ENCODE measurements around the gene PTPN6.

PTPN6 gene

DNA sequence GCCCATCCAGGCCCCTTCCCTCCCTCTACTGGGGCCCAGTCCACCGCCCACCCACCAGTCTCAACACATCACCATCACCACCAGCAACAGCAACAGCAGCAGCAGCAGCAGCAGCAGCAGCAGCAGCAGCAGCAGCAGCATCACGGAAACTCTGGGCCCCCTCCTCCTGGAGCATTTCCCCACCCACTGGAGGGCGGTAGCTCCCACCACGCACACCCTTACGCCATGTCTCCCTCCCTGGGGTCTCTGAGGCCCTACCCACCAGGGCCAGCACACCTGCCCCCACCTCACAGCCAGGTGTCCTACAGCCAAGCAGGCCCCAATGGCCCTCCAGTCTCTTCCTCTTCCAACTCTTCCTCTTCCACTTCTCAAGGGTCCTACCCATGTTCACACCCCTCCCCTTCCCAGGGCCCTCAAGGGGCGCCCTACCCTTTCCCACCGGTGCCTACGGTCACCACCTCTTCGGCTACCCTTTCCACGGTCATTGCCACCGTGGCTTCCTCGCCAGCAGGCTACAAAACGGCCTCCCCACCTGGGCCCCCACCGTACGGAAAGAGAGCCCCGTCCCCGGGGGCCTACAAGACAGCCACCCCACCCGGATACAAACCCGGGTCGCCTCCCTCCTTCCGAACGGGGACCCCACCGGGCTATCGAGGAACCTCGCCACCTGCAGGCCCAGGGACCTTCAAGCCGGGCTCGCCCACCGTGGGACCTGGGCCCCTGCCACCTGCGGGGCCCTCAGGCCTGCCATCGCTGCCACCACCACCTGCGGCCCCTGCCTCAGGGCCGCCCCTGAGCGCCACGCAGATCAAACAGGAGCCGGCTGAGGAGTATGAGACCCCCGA lies 14.3 kb upstream of the PTPN6 start:
- peak in 2 of 3 donors; percentile 69 to 83 for DNase-seq
- peak overlapping the region; percentile 74 to 86 for H3K27ac ChIP-seq (ENCODE audit: insufficient read depth in 1 of 2, low read depth in 1 of 2, low read length in 2 of 2, poor library complexity in 1 of 2, severe bottlenecking in 2 of 2)
- H3K27me3 ChIP-seq (replicated peaks in 2 of 5; ENCODE audit: control insufficient read depth in 4 of 5, insufficient read depth in 5 of 5, low read length in 4 of 5) = no peaks in the 10 kb centered on the region
- no peaks in the 10 kb centered on the region for H3K9me3 ChIP-seq (ENCODE audit: control extremely low read depth in 1 of 5, control insufficient read depth in 4 of 5, insufficient read depth in 2 of 5, low read depth in 1 of 5, low read length in 4 of 5)
- under 1% methylated on average over 35 of the region's 36 CpGs for WGBS (ENCODE audit: insufficient coverage)
- POLR2A ChIA-PET = interaction anchor here (0.5 to 1.8 kb wide), 8 partner anchors 8 to 69 kb away, joined by 3 to 6 read pairs (median 4); partner anchors contain the start of genes ATN1, LRRC23, SPSB2 and TPI1
- peaks cover 0 to 29% (median 27%) of the 10 kb centered on the region in 4 experiments for H3K4me1 ChIP-seq (ENCODE audit: control extremely low read depth in 1 of 4, control insufficient read depth in 4 of 4, insufficient read depth in 4 of 4, low read length in 3 of 4)
- CTCF ChIA-PET = interaction anchor here (1.0 to 16.4 kb wide), 10 partner anchors 8 to 172 kb away, joined by 3 to 441 read pairs (median 4); partner anchors contain the start of gene C1RL
- H3K36me3 ChIP-seq (ENCODE audit: control insufficient read depth in 4 of 4, insufficient read depth in 4 of 4, low read length in 3 of 4) = peaks cover 3 to 49% (median 28%) of the 10 kb centered on the region in 4 experiments
- peak overlapping the region; percentile 15 to 87 (median 81) for H3K4me3 ChIP-seq (ENCODE audit: control insufficient read depth in 1 of 7, extremely low read depth in 1 of 7, insufficient read depth in 4 of 7, low read depth in 2 of 7, low read length in 6 of 7)

DNA sequence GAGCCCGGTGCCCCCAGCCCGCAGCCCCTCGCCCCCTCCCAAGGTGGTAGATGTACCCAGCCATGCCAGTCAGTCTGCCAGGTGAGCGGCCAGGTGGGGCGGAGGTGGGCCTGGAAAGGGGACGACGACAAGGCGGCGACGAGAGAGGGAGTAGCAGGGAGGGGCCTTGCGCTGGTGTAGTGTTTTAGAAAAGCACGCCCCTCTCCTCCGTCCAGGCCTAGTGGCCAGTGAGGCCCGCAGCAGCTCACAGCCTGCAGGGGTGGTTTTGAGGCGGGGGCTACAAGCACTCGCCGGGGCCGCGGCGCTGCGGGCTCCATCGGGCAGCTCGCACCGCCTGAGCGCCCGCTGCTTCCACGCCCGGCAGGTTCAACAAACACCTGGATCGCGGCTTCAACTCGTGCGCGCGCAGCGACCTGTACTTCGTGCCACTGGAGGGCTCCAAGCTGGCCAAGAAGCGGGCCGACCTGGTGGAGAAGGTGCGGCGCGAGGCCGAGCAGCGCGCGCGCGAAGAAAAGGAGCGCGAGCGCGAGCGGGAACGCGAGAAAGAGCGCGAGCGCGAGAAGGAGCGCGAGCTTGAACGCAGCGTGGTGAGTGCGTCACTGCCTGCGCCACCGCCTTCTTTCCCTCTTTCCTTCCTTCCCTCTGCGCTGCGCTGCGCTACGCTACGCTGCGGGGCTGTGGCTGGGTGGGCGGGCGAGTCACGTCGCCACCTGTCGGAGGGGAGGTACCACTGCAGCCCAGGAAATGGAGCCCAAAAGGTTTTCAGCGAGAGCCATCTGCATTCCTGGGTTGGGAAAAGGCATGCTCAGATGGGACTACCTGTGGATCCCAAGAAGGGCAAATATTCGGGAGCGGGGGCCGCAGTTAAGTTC lies 13.4 kb upstream of the PTPN6 start:
- H3K4me1 ChIP-seq (ENCODE audit: control extremely low read depth in 1 of 4, control insufficient read depth in 4 of 4, insufficient read depth in 4 of 4, low read length in 3 of 4) = peaks cover 0 to 32% (median 29%) of the 10 kb centered on the region in 4 experiments

DNA sequence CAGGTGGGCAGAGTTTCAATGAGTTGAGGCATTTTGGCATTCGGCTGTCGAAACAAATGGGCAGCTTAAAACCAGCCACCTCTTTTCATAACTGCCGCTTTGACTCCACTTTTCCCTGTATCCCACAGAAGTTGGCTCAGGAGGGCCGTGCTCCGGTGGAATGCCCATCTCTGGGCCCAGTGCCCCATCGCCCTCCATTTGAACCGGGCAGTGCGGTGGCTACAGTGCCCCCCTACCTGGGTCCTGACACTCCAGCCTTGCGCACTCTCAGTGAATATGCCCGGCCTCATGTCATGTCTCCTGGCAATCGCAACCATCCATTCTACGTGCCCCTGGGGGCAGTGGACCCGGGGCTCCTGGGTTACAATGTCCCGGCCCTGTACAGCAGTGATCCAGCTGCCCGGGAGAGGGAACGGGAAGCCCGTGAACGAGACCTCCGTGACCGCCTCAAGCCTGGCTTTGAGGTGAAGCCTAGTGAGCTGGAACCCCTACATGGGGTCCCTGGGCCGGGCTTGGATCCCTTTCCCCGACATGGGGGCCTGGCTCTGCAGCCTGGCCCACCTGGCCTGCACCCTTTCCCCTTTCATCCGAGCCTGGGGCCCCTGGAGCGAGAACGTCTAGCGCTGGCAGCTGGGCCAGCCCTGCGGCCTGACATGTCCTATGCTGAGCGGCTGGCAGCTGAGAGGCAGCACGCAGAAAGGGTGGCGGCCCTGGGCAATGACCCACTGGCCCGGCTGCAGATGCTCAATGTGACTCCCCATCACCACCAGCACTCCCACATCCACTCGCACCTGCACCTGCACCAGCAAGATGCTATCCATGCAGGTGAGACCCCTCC lies 12.6 kb upstream of the PTPN6 start:
- Histone ChIP-seq H3K27me3 (replicated peaks in 2 of 5; ENCODE audit: control insufficient read depth in 4 of 5, insufficient read depth in 5 of 5, low read length in 4 of 5) (no peaks in the 10 kb centered on the region), H3K36me3 (ENCODE audit: control insufficient read depth in 4 of 4, insufficient read depth in 4 of 4, low read length in 3 of 4) (peaks cover 3 to 46% (median 27%) of the 10 kb centered on the region in 4 experiments), H3K4me1 (ENCODE audit: control extremely low read depth in 1 of 4, control insufficient read depth in 4 of 4, insufficient read depth in 4 of 4, low read length in 3 of 4) (peaks cover 0 to 41% (median 35%) of the 10 kb centered on the region in 4 experiments), H3K4me3 (ENCODE audit: control insufficient read depth in 1 of 7, extremely low read depth in 1 of 7, insufficient read depth in 4 of 7, low read depth in 2 of 7, low read length in 6 of 7) (peak overlapping the region in 5 of 7 experiments; percentile 72 to 87 (median 82)), H3K9me3 (ENCODE audit: control extremely low read depth in 1 of 5, control insufficient read depth in 4 of 5, insufficient read depth in 2 of 5, low read depth in 1 of 5, low read length in 4 of 5) (no peaks in the 10 kb centered on the region), H3K27ac (ENCODE audit: insufficient read depth in 1 of 2, low read depth in 1 of 2, low read length in 2 of 2, poor library complexity in 1 of 2, severe bottlenecking in 2 of 2) (peak overlapping the region; percentile 54 to 86)
- ChIA-PET CTCF (interaction anchor here (0.6 to 16.4 kb wide), 17 partner anchors 9 to 170 kb away, joined by 3 to 441 read pairs (median 5); partner anchors contain the start of genes C1RL, LPCAT3, PTPN6 and SPSB2), POLR2A (interaction anchor here (0.5 to 1.4 kb wide), 4 partner anchors 8 to 24 kb away, joined by 3 to 6 read pairs (median 4); no protein-coding TSS in a partner anchor)
- DNase-seq = no peak
- WGBS (ENCODE audit: insufficient coverage) = 90% methylated on average over 23 of the region's 32 CpGs

More for the DNA sequence above, 13.4 kb upstream of the PTPN6 start:
- under 1% methylated on average over 41 of the region's 80 CpGs for WGBS (ENCODE audit: insufficient coverage)
- no peaks in the 10 kb centered on the region for H3K9me3 ChIP-seq (ENCODE audit: control extremely low read depth in 1 of 5, control insufficient read depth in 4 of 5, insufficient read depth in 2 of 5, low read depth in 1 of 5, low read length in 4 of 5)
- POLR2A ChIA-PET = interaction anchor here (0.5 to 1.8 kb wide), 8 partner anchors 9 to 70 kb away, joined by 3 to 6 read pairs (median 4); partner anchors contain the start of genes ATN1, LRRC23 and TPI1
- H3K36me3 ChIP-seq (ENCODE audit: control insufficient read depth in 4 of 4, insufficient read depth in 4 of 4, low read length in 3 of 4) = peaks cover 3 to 49% (median 28%) of the 10 kb centered on the region in 4 experiments
- peak overlapping the region; percentile 15 to 87 (median 81) for H3K4me3 ChIP-seq (ENCODE audit: control insufficient read depth in 1 of 7, extremely low read depth in 1 of 7, insufficient read depth in 4 of 7, low read depth in 2 of 7, low read length in 6 of 7)
- DNase-seq = peak; percentile 95 to 98 (median 98)
- CTCF ChIA-PET = interaction anchor here (0.6 to 16.4 kb wide), 20 partner anchors 9 to 171 kb away, joined by 3 to 441 read pairs (median 4); partner anchors contain the start of genes C1RL, LPCAT3 and SPSB2
- H3K27ac ChIP-seq (ENCODE audit: insufficient read depth in 1 of 2, low read depth in 1 of 2, low read length in 2 of 2, poor library complexity in 1 of 2, severe bottlenecking in 2 of 2) = peak overlapping the region; percentile 74 to 86
- H3K27me3 ChIP-seq (replicated peaks in 2 of 5; ENCODE audit: control insufficient read depth in 4 of 5, insufficient read depth in 5 of 5, low read length in 4 of 5) = no peaks in the 10 kb centered on the region

DNA sequence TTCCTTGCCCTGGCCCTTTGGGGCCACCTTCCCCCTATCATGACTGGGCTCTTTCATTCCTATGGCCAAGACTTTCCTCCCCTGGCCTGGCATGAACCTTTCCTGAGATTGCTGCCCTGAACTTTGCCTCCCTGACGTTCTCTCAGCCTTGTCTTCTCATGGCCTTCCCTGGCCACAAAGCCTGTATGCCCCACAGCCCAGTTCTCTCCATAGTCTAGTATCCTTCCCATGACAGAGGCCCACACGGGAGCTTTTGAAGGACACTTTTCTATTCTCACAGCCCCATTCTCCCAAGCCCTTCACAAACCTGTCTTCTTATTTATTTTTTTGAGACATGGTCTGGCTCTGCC lies 12.0 kb upstream of the PTPN6 start:
- Histone ChIP-seq H3K4me1 (ENCODE audit: control extremely low read depth in 1 of 4, control insufficient read depth in 4 of 4, insufficient read depth in 4 of 4, low read length in 3 of 4) (peaks cover 0 to 47% (median 38%) of the 10 kb centered on the region in 4 experiments), H3K4me3 (ENCODE audit: control insufficient read depth in 1 of 7, extremely low read depth in 1 of 7, insufficient read depth in 4 of 7, low read depth in 2 of 7, low read length in 6 of 7) (no peak overlapping the region), H3K9me3 (ENCODE audit: control extremely low read depth in 1 of 5, control insufficient read depth in 4 of 5, insufficient read depth in 2 of 5, low read depth in 1 of 5, low read length in 4 of 5) (no peaks in the 10 kb centered on the region), H3K27me3 (replicated peaks in 2 of 5; ENCODE audit: control insufficient read depth in 4 of 5, insufficient read depth in 5 of 5, low read length in 4 of 5) (no peaks in the 10 kb centered on the region), H3K36me3 (ENCODE audit: control insufficient read depth in 4 of 4, insufficient read depth in 4 of 4, low read length in 3 of 4) (peaks cover 3 to 40% (median 24%) of the 10 kb centered on the region in 4 experiments), H3K27ac (ENCODE audit: insufficient read depth in 1 of 2, low read depth in 1 of 2, low read length in 2 of 2, poor library complexity in 1 of 2, severe bottlenecking in 2 of 2) (peak overlapping the region in 1 of 2 experiments; percentile 86)
- CTCF ChIA-PET = interaction anchor here (1.0 to 16.4 kb wide), 14 partner anchors 10 to 171 kb away, joined by 3 to 441 read pairs (median 5); partner anchors contain the start of genes PTPN6 and SPSB2
- POLR2A ChIA-PET = interaction anchor here (0.5 kb wide), 1 partner anchor 24 kb away, joined by 4 read pairs; no protein-coding TSS in a partner anchor
- WGBS (ENCODE audit: insufficient coverage) = 82% methylated on average over 1 of the region's 2 CpGs
- no peak for DNase-seq

GRCh38 chr12:6941267-6941666 lies 9.9 kb upstream of the PTPN6 start:
- no peak overlapping the region for H3K27ac ChIP-seq (ENCODE audit: insufficient read depth in 1 of 2, low read depth in 1 of 2, low read length in 2 of 2, poor library complexity in 1 of 2, severe bottlenecking in 2 of 2)
- CTCF ChIA-PET = interaction anchor here (0.9 to 16.4 kb wide), 9 partner anchors 9 to 103 kb away, joined by 3 to 441 read pairs (median 14); partner anchors contain the start of genes PTPN6 and SPSB2
- POLR2A ChIA-PET = no interaction called here
- H3K27me3 ChIP-seq (replicated peaks in 2 of 5; ENCODE audit: control insufficient read depth in 4 of 5, insufficient read depth in 5 of 5, low read length in 4 of 5) = no peaks in the 10 kb centered on the region
- no peak for DNase-seq
- H3K9me3 ChIP-seq (ENCODE audit: control extremely low read depth in 1 of 5, control insufficient read depth in 4 of 5, insufficient read depth in 2 of 5, low read depth in 1 of 5, low read length in 4 of 5) = no peaks in the 10 kb centered on the region
- H3K36me3 ChIP-seq (ENCODE audit: control insufficient read depth in 4 of 4, insufficient read depth in 4 of 4, low read length in 3 of 4) = peaks cover 0 to 22% (median 11%) of the 10 kb centered on the region in 4 experiments
- no peak overlapping the region for H3K4me3 ChIP-seq (ENCODE audit: control insufficient read depth in 1 of 7, extremely low read depth in 1 of 7, insufficient read depth in 4 of 7, low read depth in 2 of 7, low read length in 6 of 7)
- WGBS (ENCODE audit: insufficient coverage) = 97% methylated on average over 9 of the region's 12 CpGs
- peaks cover 3 to 62% (median 51%) of the 10 kb centered on the region in 4 experiments for H3K4me1 ChIP-seq (ENCODE audit: control extremely low read depth in 1 of 4, control insufficient read depth in 4 of 4, insufficient read depth in 4 of 4, low read length in 3 of 4)

- DNase-seq = no peak
- POLR2A ChIA-PET = no interaction called here
- H3K36me3 ChIP-seq (ENCODE audit: control insufficient read depth in 4 of 4, insufficient read depth in 4 of 4, low read length in 3 of 4) = peaks cover 0 to 19% (median 11%) of the 10 kb centered on the region in 4 experiments
- no peak overlapping the region for H3K27ac ChIP-seq (ENCODE audit: insufficient read depth in 1 of 2, low read depth in 1 of 2, low read length in 2 of 2, poor library complexity in 1 of 2, severe bottlenecking in 2 of 2)
- CTCF ChIA-PET = interaction anchor here (0.9 to 16.4 kb wide), 6 partner anchors 9 to 72 kb away, joined by 3 to 441 read pairs (median 30); partner anchors contain the start of gene SPSB2
- no CpG with 5 or more reads among the region's 12 CpGs for WGBS (ENCODE audit: insufficient coverage)
- no peaks in the 10 kb centered on the region for H3K9me3 ChIP-seq (ENCODE audit: control extremely low read depth in 1 of 5, control insufficient read depth in 4 of 5, insufficient read depth in 2 of 5, low read depth in 1 of 5, low read length in 4 of 5)
- peaks cover 3 to 62% (median 51%) of the 10 kb centered on the region in 4 experiments for H3K4me1 ChIP-seq (ENCODE audit: control extremely low read depth in 1 of 4, control insufficient read depth in 4 of 4, insufficient read depth in 4 of 4, low read length in 3 of 4)
- H3K27me3 ChIP-seq (replicated peaks in 2 of 5; ENCODE audit: control insufficient read depth in 4 of 5, insufficient read depth in 5 of 5, low read length in 4 of 5) = no peaks in the 10 kb centered on the region
- H3K4me3 ChIP-seq (ENCODE audit: control insufficient read depth in 1 of 7, extremely low read depth in 1 of 7, insufficient read depth in 4 of 7, low read depth in 2 of 7, low read length in 6 of 7) = no peak overlapping the region
These were observed 9.4 kb upstream of the PTPN6 start for GRCh38 chr12:6941782-6942181.

Data from common myeloid progenitor, CD34-positive (primary cell).